KMS-11 (cell line): ENCODE data around the gene ADCK1.
A peak's percentile ranks its signal among the peaks of the same experiment; 100 is the strongest.

Experiments
- H2AFZ ChIP-seq: fragments of 200-600 bp; sonication (generic); 2 replicates; pipeline ENCODE4 v1.6.1; 2016; ENCODE audit warnings: antibody characterized with exemption, mixed run types, low read depth
- H3K27ac ChIP-seq: fragments of 200-600 bp; sonication (generic); 2 replicates; pipeline ENCODE4 v1.6.1; 2016; ENCODE audit warnings: mild to moderate bottlenecking, mixed run types
- H3K27me3 ChIP-seq: fragments of 200-600 bp; sonication (generic); 2 replicates; pipeline ENCODE4 v1.6.1; 2017; ENCODE audit warnings: mild to moderate bottlenecking, low read depth, mixed run types, moderate library complexity; ENCODE audit not compliant: insufficient read depth
- H3K36me3 ChIP-seq: fragments of 200-600 bp; sonication (generic); 2 replicates; pipeline ENCODE4 v1.6.1; 2017; ENCODE audit warnings: mild to moderate bottlenecking, mixed run types; ENCODE audit not compliant: insufficient read depth
- H3K4me1 ChIP-seq: fragments of 200-600 bp; sonication (generic); 2 replicates; pipeline ENCODE4 v1.6.1; 2016; ENCODE audit warnings: mild to moderate bottlenecking, low read depth, mixed run types; ENCODE audit not compliant: poor library complexity, severe bottlenecking
- H3K4me2 ChIP-seq: fragments of 200-600 bp; sonication (generic); 2 replicates; pipeline ENCODE4 v1.7.0; 2016; ENCODE audit warnings: mild to moderate bottlenecking, mixed run types
- H3K4me3 ChIP-seq: fragments of 200-600 bp; sonication (generic); IDR thresholded peaks from 2 replicates; pipeline ENCODE4 v1.6.1; 2017; ENCODE audit warnings: low read depth, low read length, mixed read lengths; ENCODE audit not compliant: insufficient read depth
- H3K79me2 ChIP-seq: fragments of 200-600 bp; sonication (generic); 2 replicates; pipeline ENCODE4 v1.6.1; 2016; ENCODE audit warnings: low read depth, mixed run types; ENCODE audit not compliant: insufficient read depth
- H3K9ac ChIP-seq: fragments of 200-600 bp; sonication (generic); 2 replicates; pipeline ENCODE4 v1.6.1; 2016; ENCODE audit warnings: mild to moderate bottlenecking, mixed run types
- H4K20me1 ChIP-seq: fragments of 200-600 bp; sonication (generic); 2 replicates; pipeline ENCODE4 v1.6.1; 2016; ENCODE audit warnings: mild to moderate bottlenecking, mixed run types; ENCODE audit not compliant: insufficient read depth
- TF ChIP-seq, protein P1 (sequence below): fragments of 200-600 bp; sonication (generic); conservative IDR thresholded peaks from 2 replicates; pipeline ENCODE4 v1.6.1; 2017; ENCODE audit warnings: low read depth, mild to moderate bottlenecking, antibody characterized with exemption, low read length, moderate library complexity, mixed read lengths

Gene ADCK1

DNA sequence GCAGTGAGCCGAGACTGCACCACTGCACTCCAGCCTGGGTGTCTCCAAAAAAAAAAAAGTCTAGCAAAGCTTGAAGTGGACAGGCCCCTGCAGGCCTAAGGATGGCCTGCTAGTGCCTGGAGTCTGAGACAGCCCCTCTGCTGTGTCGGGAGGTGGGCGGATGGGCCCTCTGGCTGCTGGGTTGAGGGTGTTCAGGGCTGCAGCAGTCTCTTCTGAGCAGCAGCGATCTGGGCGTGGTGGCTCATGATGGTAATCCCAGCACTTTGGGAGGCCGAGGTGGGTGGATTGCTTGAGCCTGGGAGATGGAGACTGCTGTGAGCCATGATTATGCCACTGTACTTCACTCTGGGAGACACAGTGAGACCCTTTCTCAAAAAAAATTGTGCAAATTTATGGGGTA lies 57.0 kb downstream of the ADCK1 start:
- Histone ChIP-seq H3K27me3 (no peaks in the 10 kb centered on the region), H3K4me3 (no peak overlapping the region), H4K20me1 (no peaks in the 10 kb centered on the region), H3K9ac (no peak overlapping the region), H3K4me2 (no peak overlapping the region), H3K36me3 (no peaks in the 10 kb centered on the region), H3K27ac (no peak overlapping the region), H3K79me2 (no peaks in the 10 kb centered on the region), H2AFZ (no peak overlapping the region), H3K4me1 (no peaks in the 10 kb centered on the region)
- TF ChIP-seq, protein P1, sequence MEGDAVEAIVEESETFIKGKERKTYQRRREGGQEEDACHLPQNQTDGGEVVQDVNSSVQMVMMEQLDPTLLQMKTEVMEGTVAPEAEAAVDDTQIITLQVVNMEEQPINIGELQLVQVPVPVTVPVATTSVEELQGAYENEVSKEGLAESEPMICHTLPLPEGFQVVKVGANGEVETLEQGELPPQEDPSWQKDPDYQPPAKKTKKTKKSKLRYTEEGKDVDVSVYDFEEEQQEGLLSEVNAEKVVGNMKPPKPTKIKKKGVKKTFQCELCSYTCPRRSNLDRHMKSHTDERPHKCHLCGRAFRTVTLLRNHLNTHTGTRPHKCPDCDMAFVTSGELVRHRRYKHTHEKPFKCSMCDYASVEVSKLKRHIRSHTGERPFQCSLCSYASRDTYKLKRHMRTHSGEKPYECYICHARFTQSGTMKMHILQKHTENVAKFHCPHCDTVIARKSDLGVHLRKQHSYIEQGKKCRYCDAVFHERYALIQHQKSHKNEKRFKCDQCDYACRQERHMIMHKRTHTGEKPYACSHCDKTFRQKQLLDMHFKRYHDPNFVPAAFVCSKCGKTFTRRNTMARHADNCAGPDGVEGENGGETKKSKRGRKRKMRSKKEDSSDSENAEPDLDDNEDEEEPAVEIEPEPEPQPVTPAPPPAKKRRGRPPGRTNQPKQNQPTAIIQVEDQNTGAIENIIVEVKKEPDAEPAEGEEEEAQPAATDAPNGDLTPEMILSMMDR, result no peak

GRCh38 chr14:77859934-77860570 lies 60.1 kb downstream of the ADCK1 start:
- Histone ChIP-seq H4K20me1 (no peaks in the 10 kb centered on the region), H3K9ac (no peak overlapping the region), H3K36me3 (no peaks in the 10 kb centered on the region), H3K79me2 (no peaks in the 10 kb centered on the region), H3K4me1 (peaks cover 9% of the 10 kb centered on the region), H3K4me2 (no peak overlapping the region), H3K27ac (no peak overlapping the region), H3K4me3 (no peak overlapping the region), H2AFZ (no peak overlapping the region), H3K27me3 (no peaks in the 10 kb centered on the region)
- TF ChIP-seq, protein P1, result no peak

DNA sequence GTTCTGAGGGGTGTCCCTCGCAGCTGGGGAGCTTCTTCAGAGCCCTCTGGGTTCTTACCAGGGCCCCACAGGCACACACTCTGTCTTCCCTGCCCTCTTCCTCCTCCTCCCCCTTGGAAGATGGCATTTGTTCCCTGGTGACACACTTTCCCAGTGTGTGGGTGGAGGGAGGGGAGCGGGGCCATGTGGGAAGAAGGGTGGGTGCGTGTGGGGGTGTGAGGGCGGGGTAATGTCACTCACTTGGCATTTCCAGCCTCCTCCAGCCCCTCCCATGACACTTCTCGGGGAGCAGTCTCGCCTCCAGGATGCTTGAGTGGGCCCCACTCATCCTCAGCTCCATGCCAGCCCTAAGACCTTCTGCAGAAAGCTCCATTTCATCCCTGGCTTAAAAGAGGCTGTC lies 61.3 kb downstream of the ADCK1 start:
- no peak overlapping the region for H3K27ac ChIP-seq
- H2AFZ ChIP-seq, result no peak overlapping the region
- no peaks in the 10 kb centered on the region for H4K20me1 ChIP-seq
- H3K27me3 ChIP-seq, result no peaks in the 10 kb centered on the region
- no peaks in the 10 kb centered on the region for H3K79me2 ChIP-seq
- H3K36me3 ChIP-seq, result no peaks in the 10 kb centered on the region
- peaks cover 9% of the 10 kb centered on the region for H3K4me1 ChIP-seq
- TF ChIP-seq, protein P1, result no peak
- H3K9ac ChIP-seq, result no peak overlapping the region
- no peak overlapping the region for H3K4me3 ChIP-seq
- H3K4me2 ChIP-seq, result no peak overlapping the region

GRCh38 chr14:77862154-77862786 lies 62.4 kb downstream of the ADCK1 start:
- TF ChIP-seq, protein P1, result peak; percentile 94

More at GRCh38 chr14:77862154-77862786, 62.4 kb downstream of the ADCK1 start:
- peaks cover 9% of the 10 kb centered on the region for H3K4me1 ChIP-seq
- H3K9ac ChIP-seq, result no peak overlapping the region
- H3K79me2 ChIP-seq, result no peaks in the 10 kb centered on the region
- H3K27ac ChIP-seq, result no peak overlapping the region
- H3K36me3 ChIP-seq, result no peaks in the 10 kb centered on the region
- no peak overlapping the region for H3K4me3 ChIP-seq
- H4K20me1 ChIP-seq, result no peaks in the 10 kb centered on the region
- H3K4me2 ChIP-seq, result no peak overlapping the region
- H3K27me3 ChIP-seq, result no peaks in the 10 kb centered on the region
- H2AFZ ChIP-seq, result no peak overlapping the region
